ENCODE results near the gene ARL16. TPM values are rescaled to one million over a fixed set of nuclear protein-coding genes. Genes with fewer than 3 reads are reported as not detected.

Gene ARL16
- total RNA-seq, 6 donors from 2014 or later = 16.9 to 47.1 (median 20.5) TPM

- WGBS, 2 donors = 89% methylated on average over 35 of the region's 35 CpGs; no CpG with 5 or more reads in 1 of the 2 donors
- ATAC-seq (ENCODE audit: low FRiP score in 2 of 2) (no peak), DNase-seq (peak in 1 of 2 donors; percentile 80)
- no peak overlapping the region for H3K4me3 ChIP-seq
- no peaks in the 10 kb centered on the region for H3K27me3 ChIP-seq
- TF ChIP-seq POLR2AphosphoS5 (IDR thresholded peaks at IDR 0.05) = no peak
- TF ChIP-seq EP300 (IDR thresholded peaks at IDR 0.05) = no peak
- TF ChIP-seq CTCF (IDR thresholded peaks at IDR 0.05) = no peak
- no peak for TF ChIP-seq POLR2A (IDR thresholded peaks at IDR 0.05)
- peaks cover 47 to 100% (median 99%) of the 10 kb centered on the region in 4 donors for H3K36me3 ChIP-seq
- no peaks in the 10 kb centered on the region for H3K9me3 ChIP-seq
- no peak overlapping the region for H3K27ac ChIP-seq
- H3K4me1 ChIP-seq = no peaks in the 10 kb centered on the region
Measured at GRCh38 chr17:81693509-81694210, 10.1 kb upstream of the ARL16 start.

- ATAC-seq (ENCODE audit: low FRiP score in 2 of 2) = no peak
- peak in 1 of 2 donors; percentile 74 for DNase-seq
- TF ChIP-seq EP300 (IDR thresholded peaks at IDR 0.05) = no peak
- no peak for TF ChIP-seq CTCF (IDR thresholded peaks at IDR 0.05)
- TF ChIP-seq POLR2AphosphoS5 (IDR thresholded peaks at IDR 0.05) = no peak
- TF ChIP-seq POLR2A (IDR thresholded peaks at IDR 0.05) = no peak
- Histone ChIP-seq H3K4me1 (peaks cover 0 to 1% (median 0%) of the 10 kb centered on the region in 4 donors), H3K4me3 (no peak overlapping the region), H3K27me3 (no peaks in the 10 kb centered on the region), H3K9me3 (no peaks in the 10 kb centered on the region), H3K36me3 (peaks cover 51 to 100% (median 100%) of the 10 kb centered on the region in 4 donors), H3K27ac (no peak overlapping the region)
- 95 to 96% methylated on average over 13 to 20 of the region's 20 CpGs for whole genome bisulfite sequencing, 2 donors
Measured at GRCh38 chr17:81691608-81692007, 8.0 kb upstream of the ARL16 start.

GRCh38 chr17:81691196-81691595 is 7.6 kb upstream of the ARL16 start:
- Histone ChIP-seq H3K27ac (no peak overlapping the region), H3K4me1 (peaks cover 0 to 5% (median under 1%) of the 10 kb centered on the region in 4 donors), H3K27me3 (no peaks in the 10 kb centered on the region), H3K4me3 (no peak overlapping the region), H3K9me3 (no peaks in the 10 kb centered on the region), H3K36me3 (peaks cover 52 to 100% (median 100%) of the 10 kb centered on the region in 4 donors)
- no peak for TF ChIP-seq EP300 (IDR thresholded peaks at IDR 0.05)
- ATAC-seq (ENCODE audit: low FRiP score in 2 of 2) (no peak), DNase-seq (peak in 1 of 2 donors; percentile 71)
- 92 to 95% methylated on average over 10 to 17 of the region's 18 CpGs for WGBS, 2 donors

- Histone ChIP-seq H3K27ac (no peak overlapping the region), H3K4me3 (no peak overlapping the region), H3K36me3 (peaks cover 51 to 100% (median 97%) of the 10 kb centered on the region in 4 donors), H3K9me3 (no peaks in the 10 kb centered on the region), H3K4me1 (peaks cover 2 to 9% (median 6%) of the 10 kb centered on the region in 4 donors), H3K27me3 (no peaks in the 10 kb centered on the region)
- no peak for TF ChIP-seq POLR2A (IDR thresholded peaks at IDR 0.05)
- TF ChIP-seq EP300 (IDR thresholded peaks at IDR 0.05) = no peak
- no peak for TF ChIP-seq POLR2AphosphoS5 (IDR thresholded peaks at IDR 0.05)
- no peak for TF ChIP-seq CTCF (IDR thresholded peaks at IDR 0.05)
- ATAC-seq (ENCODE audit: low FRiP score in 2 of 2) (no peak), DNase-seq (peak in 1 of 2 donors; percentile 72)
- 89 to 97% methylated on average over 5 to 17 of the region's 17 CpGs for WGBS, 2 donors
Measured at GRCh38 chr17:81690549-81690948, 7.0 kb upstream of the ARL16 start.

- H3K4me1 ChIP-seq = peaks cover 7 to 14% (median 11%) of the 10 kb centered on the region in 4 donors
- H3K36me3 ChIP-seq = peaks cover 48 to 98% (median 93%) of the 10 kb centered on the region in 4 donors
- TF ChIP-seq POLR2A (IDR thresholded peaks at IDR 0.05) = no peak
- no peak for TF ChIP-seq CTCF (IDR thresholded peaks at IDR 0.05)
- TF ChIP-seq EP300 (IDR thresholded peaks at IDR 0.05) = no peak
- TF ChIP-seq POLR2AphosphoS5 (IDR thresholded peaks at IDR 0.05) = no peak
- no peaks in the 10 kb centered on the region for H3K27me3 ChIP-seq
- ATAC-seq (ENCODE audit: low FRiP score in 2 of 2) (no peak), DNase-seq (no peak)
- no peaks in the 10 kb centered on the region for H3K9me3 ChIP-seq
- WGBS, 2 donors = 90 to 94% methylated on average over 15 to 17 of the region's 18 CpGs
- no peak overlapping the region for H3K4me3 ChIP-seq
- no peak overlapping the region for H3K27ac ChIP-seq
Measured at GRCh38 chr17:81690066-81690465, 6.5 kb upstream of the ARL16 start.
